Trophoblast cell (in vitro differentiated cells and primary cell): ENCODE data around the gene TESMIN.

Experiments used
- DNase-seq, 2 donors: peaks; one replicate each; pipeline ENCODE4 v3.0.0-alpha.2; 2016
- H2AFZ ChIP-seq: 2 replicates; pipeline ENCODE4 v1.6.1; 2013; ENCODE audit warnings: low read length, moderate library complexity, mild to moderate bottlenecking; ENCODE audit not compliant: insufficient read depth, poor library complexity
- H2AK5ac ChIP-seq: 2 replicates; pipeline ENCODE4 v1.6.1; 2013; ENCODE audit warnings: mild to moderate bottlenecking, low read length
- H2BK120ac ChIP-seq: 2 replicates; pipeline ENCODE4 v1.6.1; 2013; ENCODE audit warnings: low read length, mild to moderate bottlenecking, moderate library complexity; ENCODE audit not compliant: insufficient read depth, poor library complexity
- H2BK12ac ChIP-seq: 2 replicates; pipeline ENCODE4 v1.6.1; 2013; ENCODE audit warnings: mild to moderate bottlenecking, low read length, moderate library complexity
- H2BK5ac ChIP-seq: 2 replicates; pipeline ENCODE4 v1.6.1; 2013; ENCODE audit warnings: low read length, low read depth, moderate library complexity, mild to moderate bottlenecking; ENCODE audit not compliant: poor library complexity
- H3K14ac ChIP-seq: 2 replicates; pipeline ENCODE4 v1.6.1; 2013; ENCODE audit warnings: mild to moderate bottlenecking, low read length
- H3K18ac ChIP-seq: 2 replicates; pipeline ENCODE4 v1.6.1; 2013; ENCODE audit warnings: mild to moderate bottlenecking, low read length
- H3K23ac ChIP-seq: 2 replicates; pipeline ENCODE4 v1.6.1; 2013; ENCODE audit warnings: low read length
- H3K27ac ChIP-seq: 2 replicates; pipeline ENCODE4 v1.5.1; 2013; ENCODE audit warnings: low read depth, mild to moderate bottlenecking, inconsistent platforms, low read length, moderate library complexity
- H3K27me3 ChIP-seq: 2 replicates; pipeline ENCODE4 v1.6.1; 2013; ENCODE audit warnings: inconsistent platforms, mild to moderate bottlenecking, low read length, moderate library complexity; ENCODE audit not compliant: insufficient read depth
- H3K36me3 ChIP-seq, 2 experiments: 1 replicate in 1 of 2; 2 replicates in 1 of 2; pipeline ENCODE4 v1.6.1; 2013; ENCODE audit warnings: low read length in 2 of 2, mild to moderate bottlenecking in 2 of 2, moderate library complexity in 1 of 2; ENCODE audit not compliant: insufficient read depth in 2 of 2, control insufficient read depth in 1 of 2
- H3K4ac ChIP-seq: 2 replicates; pipeline ENCODE4 v1.6.1; 2013; ENCODE audit warnings: low read depth, mild to moderate bottlenecking, low read length, moderate library complexity
- H3K4me1 ChIP-seq, 2 experiments: 1 replicate in 1 of 2; 2 replicates in 1 of 2; pipeline ENCODE4 v1.6.1; 2013; ENCODE audit warnings: low read length in 2 of 2, mild to moderate bottlenecking in 2 of 2, moderate library complexity in 1 of 2; ENCODE audit not compliant: insufficient read depth in 2 of 2, control insufficient read depth in 1 of 2
- H3K4me2 ChIP-seq: 2 replicates; pipeline ENCODE4 v1.6.1; 2013; ENCODE audit warnings: inconsistent platforms, mild to moderate bottlenecking, low read length, moderate library complexity
- H3K4me3 ChIP-seq: 2 replicates; pipeline ENCODE4 v1.5.1; 2013; ENCODE audit warnings: mild to moderate bottlenecking, low read depth, low read length, inconsistent platforms
- H3K79me1 ChIP-seq: one replicate; pipeline ENCODE4 v1.6.1; 2013; ENCODE audit warnings: low read length
- H3K79me2 ChIP-seq: 2 replicates; pipeline ENCODE4 v1.6.1; 2013; ENCODE audit warnings: low read length, mild to moderate bottlenecking; ENCODE audit not compliant: control insufficient read depth, insufficient read depth, poor library complexity
- H3K9ac ChIP-seq: 2 replicates; pipeline ENCODE4 v1.6.1; 2013; ENCODE audit warnings: mild to moderate bottlenecking, low read length
- H3K9me3 ChIP-seq: 2 replicates; pipeline ENCODE4 v1.6.1; 2013; ENCODE audit warnings: low read depth, mild to moderate bottlenecking, control low read depth, inconsistent platforms, low read length; ENCODE audit not compliant: insufficient read depth
- H4K12ac ChIP-seq: 2 replicates; pipeline ENCODE4 v1.6.1; 2013; ENCODE audit warnings: low read depth, mild to moderate bottlenecking, low read length, moderate library complexity
- H4K8ac ChIP-seq: 2 replicates; pipeline ENCODE4 v1.6.1; 2013; ENCODE audit warnings: low read depth, mild to moderate bottlenecking, low read length, moderate library complexity
- H4K91ac ChIP-seq: one replicate; pipeline ENCODE4 v1.6.1; 2013; ENCODE audit warnings: low read depth, mild to moderate bottlenecking, low read length, moderate library complexity
- whole genome bisulfite sequencing: extraction: QIAGEN DNeasy Blood & Tissue Kit; methylation state at CpG from one replicate; pipeline ENCODE4 v1.1.7; 2013; ENCODE audit warnings: missing lambda C conversion rate; ENCODE audit not compliant: insufficient read length, insufficient coverage; ENCODE audit errors: extremely low coverage; 5-methylcytosine and 5-hydroxymethylcytosine counted together

Gene TESMIN

GRCh38 chr11:68735646-68736045 lies 15.7 kb downstream of the TESMIN start:
- peaks cover 1% of the 10 kb centered on the region for H3K9me3 ChIP-seq
- no peak overlapping the region for H3K14ac ChIP-seq
- H4K12ac ChIP-seq = no peak overlapping the region
- H2AK5ac ChIP-seq = no peak overlapping the region
- no peaks in the 10 kb centered on the region for H3K79me2 ChIP-seq
- no peaks in the 10 kb centered on the region for H3K36me3 ChIP-seq
- H3K18ac ChIP-seq = no peak overlapping the region
- no peaks in the 10 kb centered on the region for H3K27me3 ChIP-seq
- H2AFZ ChIP-seq = no peak overlapping the region
- no peak overlapping the region for H3K4me3 ChIP-seq
- no peak overlapping the region for H3K27ac ChIP-seq
- no peak for DNase-seq
- H2BK12ac ChIP-seq = no peak overlapping the region
- no peak overlapping the region for H4K8ac ChIP-seq
- no peaks in the 10 kb centered on the region for H3K79me1 ChIP-seq
- WGBS = no CpG with 5 or more reads among the region's 6 CpGs
- no peaks in the 10 kb centered on the region for H3K4me1 ChIP-seq
- H2BK5ac ChIP-seq = no peak overlapping the region
- no peak overlapping the region for H3K9ac ChIP-seq
- H2BK120ac ChIP-seq = no peak overlapping the region
- H3K4me2 ChIP-seq = no peak overlapping the region
- no peak overlapping the region for H3K23ac ChIP-seq
- H4K91ac ChIP-seq = no peak overlapping the region
- H3K4ac ChIP-seq = no peak overlapping the region

GRCh38 chr11:68735125-68735524 lies 16.2 kb downstream of the TESMIN start:
- Histone ChIP-seq H3K9me3 (peaks cover 1% of the 10 kb centered on the region), H2AK5ac (no peak overlapping the region), H3K4me1 (no peaks in the 10 kb centered on the region), H3K9ac (no peak overlapping the region), H3K14ac (no peak overlapping the region), H3K27me3 (no peaks in the 10 kb centered on the region), H2BK5ac (no peak overlapping the region), H3K27ac (no peak overlapping the region), H3K23ac (no peak overlapping the region), H3K4me2 (no peak overlapping the region), H3K4me3 (no peak overlapping the region), H3K36me3 (no peaks in the 10 kb centered on the region), H3K18ac (no peak overlapping the region), H4K91ac (no peak overlapping the region), H4K12ac (no peak overlapping the region), H2BK12ac (no peak overlapping the region), H3K4ac (no peak overlapping the region), H2BK120ac (no peak overlapping the region), H2AFZ (no peak overlapping the region), H4K8ac (no peak overlapping the region), H3K79me2 (no peaks in the 10 kb centered on the region), H3K79me1 (no peaks in the 10 kb centered on the region)
- DNase-seq = no peak
- WGBS = no CpG with 5 or more reads among the region's 6 CpGs

- no peaks in the 10 kb centered on the region for H3K79me1 ChIP-seq
- no peak overlapping the region for H3K18ac ChIP-seq
- H3K27ac ChIP-seq = no peak overlapping the region
- no peak overlapping the region for H2AFZ ChIP-seq
- no peak overlapping the region for H4K12ac ChIP-seq
- H2BK12ac ChIP-seq = no peak overlapping the region
- no peak overlapping the region for H4K91ac ChIP-seq
- H2AK5ac ChIP-seq = no peak overlapping the region
- no peak overlapping the region for H4K8ac ChIP-seq
- DNase-seq = no peak
- H3K4me1 ChIP-seq = no peaks in the 10 kb centered on the region
- H3K4me2 ChIP-seq = no peak overlapping the region
- no peak overlapping the region for H3K4me3 ChIP-seq
- no peak overlapping the region for H3K23ac ChIP-seq
- H3K4ac ChIP-seq = no peak overlapping the region
- H3K9me3 ChIP-seq = peaks cover 1% of the 10 kb centered on the region
- H3K36me3 ChIP-seq = no peaks in the 10 kb centered on the region
- H2BK120ac ChIP-seq = no peak overlapping the region
- no peak overlapping the region for H3K14ac ChIP-seq
- H3K79me2 ChIP-seq = no peaks in the 10 kb centered on the region
- WGBS = no CpG with 5 or more reads among the region's 7 CpGs
- no peaks in the 10 kb centered on the region for H3K27me3 ChIP-seq
- no peak overlapping the region for H2BK5ac ChIP-seq
- H3K9ac ChIP-seq = no peak overlapping the region
Measured at GRCh38 chr11:68734111-68734510, 17.2 kb downstream of the TESMIN start.

- no peaks in the 10 kb centered on the region for H3K9me3 ChIP-seq
- no CpG with 5 or more reads among the region's 6 CpGs for WGBS
Measured at GRCh38 chr11:68727783-68728182, 23.5 kb downstream of the TESMIN start.

More at GRCh38 chr11:68727783-68728182, 23.5 kb downstream of the TESMIN start:
- no peaks in the 10 kb centered on the region for H3K27me3 ChIP-seq
- H3K4ac ChIP-seq = no peak overlapping the region
- no peak overlapping the region for H2BK120ac ChIP-seq
- H3K4me1 ChIP-seq = no peaks in the 10 kb centered on the region
- H3K18ac ChIP-seq = no peak overlapping the region
- H2BK5ac ChIP-seq = no peak overlapping the region
- H3K14ac ChIP-seq = no peak overlapping the region
- H4K8ac ChIP-seq = no peak overlapping the region
- no peaks in the 10 kb centered on the region for H3K36me3 ChIP-seq
- H2AK5ac ChIP-seq = no peak overlapping the region
- no peak overlapping the region for H3K27ac ChIP-seq
- H2BK12ac ChIP-seq = no peak overlapping the region
- H3K4me2 ChIP-seq = no peak overlapping the region
- H3K79me2 ChIP-seq = no peaks in the 10 kb centered on the region
- no peak overlapping the region for H3K4me3 ChIP-seq
- no peaks in the 10 kb centered on the region for H3K79me1 ChIP-seq
- H2AFZ ChIP-seq = no peak overlapping the region
- H3K9ac ChIP-seq = no peak overlapping the region
- no peak overlapping the region for H4K91ac ChIP-seq
- DNase-seq = no peak
- no peak overlapping the region for H4K12ac ChIP-seq
- H3K23ac ChIP-seq = no peak overlapping the region
